Gastrocnemius medialis (tissue), 4 donors: ENCODE results near the gene ITCH.

Experiments used
- POLR2A ChIP-seq, 2 donors: fragments of 450-650 bp; IDR thresholded peaks; one replicate each; pipeline ENCODE4 v1.6.1; 2017; ENCODE audit warnings: antibody characterized with exemption in 2 of 2, mild to moderate bottlenecking in 2 of 2, moderate library complexity in 2 of 2
- TF ChIP-seq, protein P1 (sequence below), 5 experiments: fragments of 450-650 bp in 3 of 5; fragments of 200-600 bp in 2 of 5; sonication (generic) in 2 of 5; IDR thresholded peaks in 4 of 5; conservative IDR thresholded peaks in 1 of 5; 1 replicate in 4 of 5; 2 replicates in 1 of 5; pipeline ENCODE4 v1.5.1; 2016 to 2019; ENCODE audit warnings: antibody characterized with exemption in 5 of 5, mild to moderate bottlenecking in 3 of 5, moderate library complexity in 3 of 5

DNA sequence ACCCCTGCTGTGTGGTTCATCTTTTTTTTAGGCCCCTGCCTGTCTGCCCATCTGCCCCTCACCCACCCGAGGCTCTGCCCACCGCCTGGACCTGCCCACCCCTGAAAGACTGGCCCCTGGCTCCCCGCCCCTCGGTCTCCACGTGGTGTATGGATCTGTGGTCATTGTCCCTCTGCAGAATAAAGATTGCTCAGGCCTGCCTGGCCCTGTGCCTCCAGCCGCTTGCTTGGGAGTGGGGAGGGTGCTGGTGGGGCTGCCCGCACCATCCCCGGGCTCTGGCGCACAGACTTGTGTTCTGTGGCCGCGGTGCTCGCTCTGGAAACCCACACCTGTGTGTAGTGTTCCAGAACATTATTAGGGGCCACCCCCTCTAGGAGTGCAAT lies 197.1 kb downstream of the ITCH start:
- TF ChIP-seq, protein P1, sequence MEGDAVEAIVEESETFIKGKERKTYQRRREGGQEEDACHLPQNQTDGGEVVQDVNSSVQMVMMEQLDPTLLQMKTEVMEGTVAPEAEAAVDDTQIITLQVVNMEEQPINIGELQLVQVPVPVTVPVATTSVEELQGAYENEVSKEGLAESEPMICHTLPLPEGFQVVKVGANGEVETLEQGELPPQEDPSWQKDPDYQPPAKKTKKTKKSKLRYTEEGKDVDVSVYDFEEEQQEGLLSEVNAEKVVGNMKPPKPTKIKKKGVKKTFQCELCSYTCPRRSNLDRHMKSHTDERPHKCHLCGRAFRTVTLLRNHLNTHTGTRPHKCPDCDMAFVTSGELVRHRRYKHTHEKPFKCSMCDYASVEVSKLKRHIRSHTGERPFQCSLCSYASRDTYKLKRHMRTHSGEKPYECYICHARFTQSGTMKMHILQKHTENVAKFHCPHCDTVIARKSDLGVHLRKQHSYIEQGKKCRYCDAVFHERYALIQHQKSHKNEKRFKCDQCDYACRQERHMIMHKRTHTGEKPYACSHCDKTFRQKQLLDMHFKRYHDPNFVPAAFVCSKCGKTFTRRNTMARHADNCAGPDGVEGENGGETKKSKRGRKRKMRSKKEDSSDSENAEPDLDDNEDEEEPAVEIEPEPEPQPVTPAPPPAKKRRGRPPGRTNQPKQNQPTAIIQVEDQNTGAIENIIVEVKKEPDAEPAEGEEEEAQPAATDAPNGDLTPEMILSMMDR (IDR thresholded peaks at IDR 0.05 in 4 of 5, conservative IDR thresholded peaks at IDR 0.05 in 1 of 5), result no peak
- no peak for TF ChIP-seq POLR2A (IDR thresholded peaks at IDR 0.05)
